IPS-18c (cell line): ENCODE measurements around the gene TNNI3K.

Experiments
- H3K4me3 ChIP-seq: 2 replicates; pipeline ENCODE4 v1.7.0; 2013; ENCODE audit warnings: low read depth, mild to moderate bottlenecking, low read length, moderate library complexity; ENCODE audit not compliant: insufficient read depth
- H3K9me3 ChIP-seq: one replicate; pipeline ENCODE4 v1.6.1; 2013; ENCODE audit warnings: mild to moderate bottlenecking, low read length, moderate library complexity; ENCODE audit not compliant: control insufficient read depth, insufficient read depth

The TNNI3K gene

DNA sequence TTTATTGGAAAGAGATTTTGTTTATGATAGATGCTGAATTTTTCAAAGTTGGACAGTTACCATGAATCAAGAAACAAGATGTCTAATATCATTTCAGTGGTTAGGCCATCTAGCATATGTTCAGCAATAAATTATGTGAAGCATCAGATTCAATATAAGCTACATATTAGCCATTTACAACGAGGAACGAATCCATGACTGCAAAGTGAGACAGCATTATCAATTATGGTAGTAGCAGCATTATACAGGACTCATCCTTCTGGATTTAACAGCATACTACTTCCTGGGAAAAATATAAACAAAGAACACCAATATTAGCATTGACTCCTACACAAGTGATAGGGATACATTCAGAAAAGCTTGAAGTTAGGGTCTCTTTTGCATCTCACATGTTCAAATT, 218.1 kb downstream of the TNNI3K start:
- Histone ChIP-seq H3K9me3 (no peaks in the 10 kb centered on the region), H3K4me3 (no peak overlapping the region)

DNA sequence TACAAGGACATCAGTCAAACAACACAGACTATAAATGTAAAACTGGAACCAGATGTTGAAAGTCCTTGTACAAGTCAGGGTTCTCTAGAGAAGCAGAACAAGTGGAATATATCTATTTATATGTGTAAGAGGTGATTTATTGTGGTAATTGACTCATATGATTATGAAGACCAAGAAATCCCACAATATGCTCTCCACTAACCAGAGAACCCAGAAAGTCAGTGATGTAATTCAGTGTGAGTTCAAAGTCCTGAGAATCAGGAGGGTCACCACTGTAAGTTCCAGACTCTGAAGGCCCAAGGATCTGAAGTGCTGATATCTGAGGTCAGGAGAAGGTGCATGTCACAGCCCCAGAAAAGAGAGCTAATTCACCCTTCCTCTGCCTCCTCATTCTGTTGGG, 220.2 kb downstream of the TNNI3K start:
- H3K4me3 ChIP-seq, result no peak overlapping the region
- no peaks in the 10 kb centered on the region for H3K9me3 ChIP-seq

DNA sequence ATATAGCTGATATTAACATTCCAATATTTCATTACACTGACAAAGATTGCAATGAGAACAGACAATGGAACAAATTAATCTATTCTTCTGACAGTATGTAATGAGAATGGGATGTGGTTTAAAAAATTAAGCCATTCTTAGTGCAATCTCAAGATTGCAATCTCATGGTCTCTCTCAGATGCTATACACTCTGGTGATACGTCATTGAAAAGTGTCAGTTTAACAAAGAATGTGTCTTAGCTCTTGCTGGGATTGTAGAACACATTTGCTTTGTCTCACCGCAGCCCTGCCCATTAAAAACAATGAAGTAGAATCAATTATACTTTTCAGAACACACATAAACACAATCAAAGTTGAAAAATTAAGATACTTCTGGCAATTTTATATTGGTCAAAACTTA, 222.1 kb downstream of the TNNI3K start:
- no peak overlapping the region for H3K4me3 ChIP-seq
- H3K9me3 ChIP-seq, result no peaks in the 10 kb centered on the region

DNA sequence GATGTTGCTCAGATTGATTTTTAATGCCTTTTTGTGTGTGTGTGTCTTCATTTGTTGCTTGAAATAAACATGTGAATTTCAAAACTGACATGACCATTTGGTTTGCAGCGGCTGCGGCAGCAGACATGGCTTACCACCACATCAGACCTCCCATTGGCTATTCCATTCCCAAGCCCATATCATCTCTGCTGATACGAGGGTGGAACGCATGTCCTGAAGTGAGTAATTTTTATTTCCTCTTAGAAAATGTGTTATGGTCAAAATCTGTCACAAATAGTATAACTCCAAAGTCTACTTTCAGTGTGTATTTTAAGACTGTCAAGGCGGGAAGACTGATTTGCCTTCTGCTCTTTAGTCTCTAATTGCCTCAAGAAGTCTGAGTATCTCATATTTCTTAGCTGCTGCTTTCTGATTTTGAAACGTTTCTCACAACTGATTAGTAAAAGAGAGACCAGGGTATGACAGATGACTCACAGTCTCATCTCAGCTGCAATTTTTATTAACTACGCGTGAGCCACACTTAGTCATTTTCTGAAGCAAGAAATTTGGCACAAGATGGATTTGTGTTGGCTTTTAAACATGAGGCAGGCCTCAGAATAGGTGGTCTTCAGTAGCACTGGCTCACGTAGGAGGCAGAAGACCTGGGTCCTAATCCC, 228.3 kb downstream of the TNNI3K start:
- peaks cover 2% of the 10 kb centered on the region for H3K9me3 ChIP-seq
- H3K4me3 ChIP-seq, result no peak overlapping the region

DNA sequence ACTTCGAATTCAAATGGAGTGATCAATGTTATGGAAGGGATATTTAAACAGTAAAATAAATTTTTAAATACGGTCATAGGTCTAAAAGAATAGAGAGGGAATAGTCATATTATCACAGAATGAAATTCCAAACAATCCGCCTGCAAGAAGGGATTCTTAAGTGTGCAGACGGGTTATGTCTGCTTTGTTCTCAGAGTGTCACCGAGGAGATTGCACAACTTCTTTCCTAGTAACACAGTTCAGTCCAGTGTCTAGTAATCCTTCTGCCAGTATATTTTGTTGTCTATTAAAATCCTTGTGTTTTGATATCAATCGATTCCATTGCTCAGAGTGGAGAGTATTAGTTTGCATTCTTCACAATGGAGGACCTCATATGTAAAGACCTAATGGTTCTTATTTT, 228.8 kb downstream of the TNNI3K start:
- peaks cover 2% of the 10 kb centered on the region for H3K9me3 ChIP-seq
- no peak overlapping the region for H3K4me3 ChIP-seq

DNA sequence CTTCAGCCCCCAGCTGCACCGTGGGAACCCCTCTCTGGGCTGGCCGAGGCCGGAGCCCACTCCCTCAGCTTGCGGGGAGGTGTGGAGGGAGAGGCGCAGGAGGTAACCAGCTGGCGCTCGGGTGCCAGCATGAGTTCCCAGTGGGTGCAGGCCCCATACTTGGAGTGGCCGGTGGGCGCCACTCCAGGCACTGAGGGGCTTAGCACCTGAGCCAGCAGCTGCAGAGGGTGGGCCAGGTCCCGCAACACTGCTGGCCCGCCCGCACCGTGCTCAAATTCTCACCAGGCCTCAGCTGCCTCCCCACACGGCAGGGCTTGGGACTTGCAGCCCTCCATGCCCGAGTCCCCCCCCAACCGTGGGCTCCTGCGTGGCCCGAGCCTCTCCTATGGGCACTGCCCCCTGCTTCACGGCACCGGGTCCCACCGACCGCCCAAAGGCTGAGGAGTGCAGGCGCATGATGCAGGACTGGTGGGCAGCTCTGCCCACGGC, 230.1 kb downstream of the TNNI3K start:
- no peak overlapping the region for H3K4me3 ChIP-seq
- peaks cover 2% of the 10 kb centered on the region for H3K9me3 ChIP-seq

DNA sequence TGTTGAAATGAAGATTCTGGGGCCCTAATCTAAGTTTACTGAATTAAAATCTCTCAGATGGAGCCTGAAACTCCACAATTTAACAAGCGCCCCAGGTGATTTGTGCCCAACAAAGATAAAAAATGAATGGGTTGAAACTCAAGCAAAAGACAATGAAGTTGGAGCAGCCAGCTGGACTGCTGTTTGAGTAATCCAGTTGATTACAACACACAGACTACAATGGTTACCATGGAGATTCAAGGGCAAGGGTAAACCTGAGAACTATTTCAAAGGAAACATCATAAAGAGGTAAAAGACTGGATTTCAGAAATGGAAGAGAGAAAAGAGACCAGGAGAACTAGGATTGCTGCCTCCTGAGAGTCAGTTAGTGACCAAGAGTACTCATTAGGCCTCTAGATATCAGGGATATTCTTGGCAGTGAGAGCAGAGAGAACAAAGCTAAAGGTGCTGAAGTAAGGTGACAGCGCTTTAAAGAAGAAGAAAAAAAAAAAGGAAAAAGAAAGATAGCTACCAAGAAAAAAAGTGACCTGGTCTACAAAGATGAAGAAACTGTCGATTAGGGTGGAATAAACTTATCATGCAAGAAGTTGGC, 232.7 kb downstream of the TNNI3K start:
- no peak overlapping the region for H3K4me3 ChIP-seq
- H3K9me3 ChIP-seq, result peaks cover 2% of the 10 kb centered on the region

DNA sequence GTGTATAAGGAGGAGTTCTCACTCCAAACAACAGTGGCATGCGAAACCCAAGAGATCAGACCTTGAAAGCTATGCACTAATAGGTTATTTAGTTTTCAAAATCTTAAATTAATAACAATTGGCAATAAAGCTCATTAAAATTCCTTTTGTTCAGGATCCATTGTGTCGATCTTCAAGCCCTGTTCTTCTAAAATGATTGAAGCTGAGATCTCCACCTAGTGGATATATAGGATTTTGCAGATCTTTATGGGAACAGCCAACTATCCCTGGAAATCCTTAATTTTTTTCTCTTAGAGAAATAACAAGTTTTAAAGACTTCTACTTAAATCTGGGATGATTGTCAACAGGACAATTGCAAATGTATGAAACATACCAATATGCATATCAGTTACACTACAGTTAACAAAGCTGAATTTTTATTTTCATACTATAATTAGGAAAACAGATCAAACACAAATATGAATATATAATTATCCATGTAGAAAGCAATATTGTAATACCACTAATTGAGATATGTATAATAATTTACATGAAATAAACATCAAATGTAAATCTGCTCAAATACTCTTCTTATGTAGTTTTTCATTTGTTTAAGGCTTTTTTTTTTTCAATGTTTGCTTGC, 233.9 kb downstream of the TNNI3K start:
- Histone ChIP-seq H3K4me3 (no peak overlapping the region), H3K9me3 (peaks cover 2% of the 10 kb centered on the region)

DNA sequence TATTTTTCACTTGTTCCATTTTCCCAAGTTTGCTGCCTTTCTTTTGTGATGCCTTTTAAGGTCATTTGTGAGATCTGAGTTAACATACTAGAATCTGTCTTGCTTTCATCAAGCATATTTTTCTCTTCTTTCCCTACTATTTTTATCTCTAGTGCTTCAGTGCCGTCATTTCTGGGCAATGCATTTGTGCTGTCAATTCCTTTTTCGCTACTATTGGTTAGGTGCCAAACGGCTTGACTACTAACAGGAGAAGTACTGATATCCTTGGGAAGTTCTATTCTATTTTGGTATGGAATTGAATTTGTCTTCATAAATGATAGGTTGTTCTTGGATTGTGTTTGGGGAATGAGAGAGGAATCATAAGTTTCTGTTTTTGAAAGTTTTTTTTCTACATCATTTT, 235.1 kb downstream of the TNNI3K start:
- H3K4me3 ChIP-seq, result no peak overlapping the region
- peaks cover 2% of the 10 kb centered on the region for H3K9me3 ChIP-seq

DNA sequence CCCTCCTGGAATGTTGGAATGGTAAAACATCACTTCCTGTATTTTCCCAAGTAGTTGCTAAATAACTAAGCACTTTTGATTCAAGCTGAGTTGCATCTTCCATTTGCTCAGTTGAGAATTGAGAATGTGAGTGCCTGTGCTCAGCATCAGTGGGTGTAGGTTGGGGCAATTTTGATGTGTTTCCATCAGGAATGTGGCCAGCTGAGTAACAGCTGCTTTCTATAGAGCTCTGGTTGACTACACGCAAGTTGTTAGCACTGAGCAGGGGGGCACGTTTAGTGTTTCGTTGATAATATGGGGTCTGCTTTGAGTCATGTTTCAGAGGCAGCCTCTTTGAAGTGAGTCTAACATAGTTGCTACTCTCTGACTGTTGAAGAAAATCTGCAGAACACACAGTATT, 235.7 kb downstream of the TNNI3K start:
- Histone ChIP-seq H3K9me3 (no peaks in the 10 kb centered on the region), H3K4me3 (no peak overlapping the region)

DNA sequence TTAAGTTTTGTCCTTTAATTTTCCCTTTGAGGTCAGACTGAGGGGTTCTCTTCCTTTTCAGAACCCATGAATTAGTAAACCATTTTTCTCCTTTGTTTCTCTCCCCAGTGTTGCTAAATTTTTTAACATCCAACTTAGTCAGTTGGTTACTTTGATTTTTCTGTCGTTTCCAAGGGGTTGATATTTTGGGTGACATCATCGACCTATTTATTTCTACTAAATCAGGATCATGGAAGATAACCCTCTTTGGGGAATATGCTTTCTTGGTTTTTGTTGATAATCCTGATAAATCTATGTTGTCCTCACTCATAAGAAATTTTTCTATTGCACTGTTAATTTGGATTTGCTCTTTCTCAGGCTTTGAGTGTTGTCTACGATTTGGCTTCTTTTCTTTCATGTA, 236.3 kb downstream of the TNNI3K start:
- no peak overlapping the region for H3K4me3 ChIP-seq
- no peaks in the 10 kb centered on the region for H3K9me3 ChIP-seq

DNA sequence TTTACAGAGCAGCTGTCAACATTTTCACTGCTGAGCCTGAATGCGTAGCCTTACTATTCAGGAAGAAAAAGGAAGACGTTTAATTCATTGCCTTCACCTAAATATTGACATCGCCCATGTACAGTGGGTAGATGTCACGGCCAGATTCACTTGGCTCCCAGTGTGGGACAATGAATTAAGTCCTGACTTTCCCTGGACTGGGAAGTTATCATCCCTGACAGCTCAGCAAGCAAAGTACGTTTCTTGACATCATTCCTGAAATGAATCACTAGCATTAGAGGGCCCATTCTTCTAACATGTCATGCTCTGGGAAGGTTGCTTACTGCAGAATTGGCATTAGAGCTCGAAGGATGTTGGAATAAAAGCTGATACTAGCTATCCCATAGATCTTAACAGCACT, 239.4 kb downstream of the TNNI3K start:
- H3K9me3 ChIP-seq, result no peaks in the 10 kb centered on the region
- H3K4me3 ChIP-seq, result no peak overlapping the region

DNA sequence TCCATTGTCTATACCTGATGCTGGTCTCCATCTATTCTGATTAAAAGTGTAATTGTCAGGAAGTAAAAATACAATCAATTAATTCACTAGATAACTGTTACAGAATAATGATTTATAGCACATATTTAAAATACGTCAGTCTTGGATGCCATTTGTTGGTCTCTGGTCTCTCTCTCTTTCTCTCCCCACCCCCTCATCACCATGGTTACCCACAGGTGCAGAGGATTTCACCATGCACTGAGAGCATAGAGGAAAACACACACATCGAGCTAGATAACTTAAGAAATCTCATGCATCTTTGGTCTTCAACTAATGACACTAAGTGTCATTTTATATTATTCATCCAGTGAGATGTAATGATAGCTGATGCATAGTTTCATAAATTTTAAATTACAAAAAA, 243.8 kb downstream of the TNNI3K start:
- Histone ChIP-seq H3K9me3 (no peaks in the 10 kb centered on the region), H3K4me3 (no peak overlapping the region)

DNA sequence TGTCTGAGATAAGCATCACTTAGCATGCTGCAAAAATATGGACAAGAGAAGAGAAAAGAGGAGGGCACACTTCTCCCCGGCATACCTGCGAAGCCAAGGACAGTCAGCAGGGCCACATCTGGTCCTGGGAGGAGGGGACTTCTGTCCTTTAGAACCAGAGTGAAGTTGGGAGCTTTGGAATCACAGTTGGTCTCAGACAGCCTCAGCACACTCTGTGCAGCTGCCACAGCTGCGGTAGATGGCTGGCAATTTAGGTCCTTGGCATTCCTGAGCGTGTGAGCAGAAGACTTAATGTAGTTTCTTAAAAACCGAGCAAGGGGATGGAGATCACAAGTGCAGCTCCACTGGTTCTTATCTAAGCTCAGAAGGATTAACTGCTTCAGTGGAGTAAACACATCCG, 244.9 kb downstream of the TNNI3K start:
- H3K9me3 ChIP-seq, result no peaks in the 10 kb centered on the region
- H3K4me3 ChIP-seq, result no peak overlapping the region

DNA sequence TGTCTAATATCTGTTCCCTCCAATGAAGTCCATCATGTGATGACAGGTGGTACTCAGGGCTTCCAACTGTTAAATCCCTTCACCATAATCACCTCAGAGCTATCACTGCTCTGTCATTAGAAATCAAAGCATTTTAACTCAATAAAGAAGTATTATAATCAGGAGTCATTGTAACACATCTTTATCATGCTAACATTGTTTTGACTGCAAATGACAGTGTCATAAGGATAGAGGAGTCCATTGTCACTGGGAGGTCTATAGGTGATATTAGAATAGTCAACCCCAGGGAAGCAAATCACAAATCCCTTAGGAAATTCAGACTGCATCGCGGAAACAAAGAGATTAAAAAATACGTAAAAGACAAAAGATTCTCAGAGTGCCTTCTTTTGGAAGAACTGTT, 246.4 kb downstream of the TNNI3K start:
- H3K9me3 ChIP-seq, result no peaks in the 10 kb centered on the region
- H3K4me3 ChIP-seq, result no peak overlapping the region

DNA sequence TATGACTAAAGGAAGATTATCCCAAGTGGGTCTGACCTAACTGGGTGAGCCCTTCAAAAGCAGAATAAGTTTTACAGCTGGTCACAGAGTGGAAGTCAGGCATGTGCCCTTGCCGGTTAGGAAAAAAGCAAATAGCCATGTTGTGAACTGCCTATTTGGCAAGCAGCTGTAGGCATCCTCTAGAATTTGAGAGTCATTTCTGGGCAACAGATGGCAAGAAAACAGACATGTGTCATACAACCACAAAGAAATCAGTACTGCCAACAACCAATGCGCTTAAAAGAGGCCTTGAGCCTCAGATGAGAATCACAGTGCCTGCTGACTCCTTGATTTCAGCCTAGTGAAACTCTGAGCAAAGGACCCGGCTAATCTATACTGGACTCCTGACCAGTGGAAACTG, 250.4 kb downstream of the TNNI3K start:
- H3K9me3 ChIP-seq, result no peaks in the 10 kb centered on the region
- H3K4me3 ChIP-seq, result no peak overlapping the region

DNA sequence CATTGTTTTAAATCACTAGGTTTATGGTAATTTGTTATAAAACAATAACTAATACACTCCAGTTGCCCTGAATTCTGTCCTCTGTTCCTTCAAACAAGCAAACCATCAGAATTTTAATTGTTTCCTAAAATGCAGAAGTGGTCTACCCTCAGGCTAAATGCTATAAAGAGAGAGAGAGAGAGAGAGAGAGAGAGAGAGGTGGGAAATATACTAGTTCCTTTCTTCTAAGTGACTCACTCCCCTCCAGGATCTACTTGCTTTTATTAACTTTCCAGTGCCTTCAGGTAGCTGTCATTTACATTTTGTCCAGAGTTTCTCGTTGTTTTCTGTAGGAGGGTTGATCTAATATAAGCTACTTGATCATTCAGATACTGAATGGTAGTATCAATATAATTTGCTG, 250.8 kb downstream of the TNNI3K start:
- Histone ChIP-seq H3K9me3 (no peaks in the 10 kb centered on the region), H3K4me3 (no peak overlapping the region)

DNA sequence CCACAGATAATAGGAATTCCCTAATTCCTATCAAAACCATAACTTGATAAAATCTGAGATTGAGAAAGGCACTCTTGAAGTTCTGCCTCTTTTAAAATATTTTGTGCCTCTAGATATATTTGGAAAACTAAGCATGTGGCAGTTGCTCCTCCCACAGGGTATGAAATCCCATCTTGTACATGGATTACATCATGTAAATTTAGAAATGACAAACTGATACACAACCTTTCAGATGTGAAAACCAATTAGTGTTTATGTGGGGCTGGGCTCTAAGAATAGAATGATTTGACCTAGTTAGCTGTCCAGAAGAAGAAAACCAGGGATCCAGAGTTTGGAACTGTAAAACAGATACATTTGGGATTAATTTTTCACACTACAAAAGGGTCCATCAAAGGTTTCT, 261.5 kb downstream of the TNNI3K start:
- Histone ChIP-seq H3K9me3 (no peaks in the 10 kb centered on the region), H3K4me3 (no peak overlapping the region)
